Astrocyte of the spinal cord (primary cell): ENCODE results near the gene GUSB.
A peak's percentile ranks its signal among the peaks of the same experiment; 100 is the strongest.
"Not testable (repeated sequence)": the region's sequence is repeated elsewhere in the genome, so short reads cannot be mapped to it uniquely, and the experiment has no call there.

ENCODE experiments used
- DNase-seq: peaks from one replicate; pipeline ENCODE4 v3.0.0; 2011; ENCODE audit warnings: low read depth, low spot score
- H3K4me3 ChIP-seq: 2 replicates; pipeline ENCODE4 v1.5.1; 2011; ENCODE audit warnings: low read depth, mild to moderate bottlenecking, low read length, moderate library complexity
- in situ Hi-C: cut with HindIII; loops from 2 replicates; pipeline ENCODE4 v1.10.0; 2017; ENCODE audit warnings: low sequenced_read_pairs
- TF ChIP-seq, protein P1 (sequence below): IDR thresholded peaks from 2 replicates; pipeline ENCODE4 v1.5.1; 2012; ENCODE audit warnings: low read depth, mild to moderate bottlenecking, low read length, inconsistent platforms

Gene GUSB

DNA sequence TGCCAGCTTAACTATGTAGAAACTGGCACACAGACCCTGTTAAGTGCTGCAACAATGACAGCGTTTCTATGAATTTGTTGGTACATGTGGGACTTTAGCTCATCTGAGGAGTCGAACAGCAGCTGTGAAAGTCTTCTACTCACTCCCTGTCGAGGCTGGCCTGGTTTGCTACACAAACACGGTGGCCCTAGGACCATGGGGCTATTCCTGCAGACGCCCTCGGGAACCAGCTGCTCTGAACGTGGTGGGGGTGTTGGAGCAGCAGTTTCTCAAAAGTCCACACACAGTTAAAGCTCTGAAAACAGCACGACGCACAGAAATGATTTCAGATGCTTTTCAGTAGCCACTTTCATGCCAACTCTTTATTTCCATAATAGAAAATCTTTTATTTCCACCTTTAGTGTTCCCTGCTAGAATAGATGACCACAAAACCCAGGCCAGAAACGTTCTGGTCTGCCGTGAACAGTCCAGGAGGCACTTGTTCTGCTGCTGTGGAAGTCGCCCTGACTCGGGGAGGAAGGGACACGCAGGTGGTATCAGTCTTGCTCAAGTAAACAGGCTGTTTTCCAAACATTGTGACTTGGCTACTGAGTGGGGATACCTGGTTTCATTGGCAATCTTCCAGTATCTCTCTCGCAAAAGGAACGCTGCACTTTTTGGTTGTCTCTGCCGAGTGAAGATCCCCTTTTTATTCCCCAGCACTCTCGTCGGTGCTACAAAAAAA is 21.5 kb downstream of the GUSB start:
- TF ChIP-seq, protein P1, sequence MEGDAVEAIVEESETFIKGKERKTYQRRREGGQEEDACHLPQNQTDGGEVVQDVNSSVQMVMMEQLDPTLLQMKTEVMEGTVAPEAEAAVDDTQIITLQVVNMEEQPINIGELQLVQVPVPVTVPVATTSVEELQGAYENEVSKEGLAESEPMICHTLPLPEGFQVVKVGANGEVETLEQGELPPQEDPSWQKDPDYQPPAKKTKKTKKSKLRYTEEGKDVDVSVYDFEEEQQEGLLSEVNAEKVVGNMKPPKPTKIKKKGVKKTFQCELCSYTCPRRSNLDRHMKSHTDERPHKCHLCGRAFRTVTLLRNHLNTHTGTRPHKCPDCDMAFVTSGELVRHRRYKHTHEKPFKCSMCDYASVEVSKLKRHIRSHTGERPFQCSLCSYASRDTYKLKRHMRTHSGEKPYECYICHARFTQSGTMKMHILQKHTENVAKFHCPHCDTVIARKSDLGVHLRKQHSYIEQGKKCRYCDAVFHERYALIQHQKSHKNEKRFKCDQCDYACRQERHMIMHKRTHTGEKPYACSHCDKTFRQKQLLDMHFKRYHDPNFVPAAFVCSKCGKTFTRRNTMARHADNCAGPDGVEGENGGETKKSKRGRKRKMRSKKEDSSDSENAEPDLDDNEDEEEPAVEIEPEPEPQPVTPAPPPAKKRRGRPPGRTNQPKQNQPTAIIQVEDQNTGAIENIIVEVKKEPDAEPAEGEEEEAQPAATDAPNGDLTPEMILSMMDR = no peak
- H3K4me3 ChIP-seq = no peak overlapping the region
- no peak for DNase-seq
- in situ Hi-C loops = no loop called here

DNA sequence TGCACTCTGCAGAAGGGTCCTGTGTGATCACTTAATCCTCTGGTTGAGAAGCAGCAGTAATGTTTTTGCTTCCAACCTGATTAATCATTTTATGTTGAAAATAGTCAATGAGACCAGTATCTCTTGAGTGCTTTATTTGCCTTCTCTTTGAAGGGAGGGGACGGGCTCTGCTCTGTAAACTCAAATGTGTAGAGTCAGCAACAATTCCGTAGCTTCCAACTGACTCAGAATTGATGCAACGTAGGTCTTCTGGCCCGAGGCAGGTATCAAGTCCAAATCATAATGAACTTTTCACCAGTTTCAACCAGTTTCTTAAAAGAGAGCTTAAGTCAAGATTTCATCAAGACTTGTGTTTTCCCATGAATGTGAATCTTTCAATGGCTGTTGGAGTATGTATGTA is 26.3 kb downstream of the GUSB start:
- DNase-seq = no peak
- in situ Hi-C loops = no loop called here
- TF ChIP-seq, protein P1 = no peak

GRCh38 chr7:65953890-65954450 is 28.0 kb downstream of the GUSB start:
- in situ Hi-C loops = no loop called here
- TF ChIP-seq, protein P1 = no peak
- no peak for DNase-seq
- H3K4me3 ChIP-seq = no peak overlapping the region

More for the DNA sequence above, 26.3 kb downstream of the GUSB start:
- no peak overlapping the region for H3K4me3 ChIP-seq

DNA sequence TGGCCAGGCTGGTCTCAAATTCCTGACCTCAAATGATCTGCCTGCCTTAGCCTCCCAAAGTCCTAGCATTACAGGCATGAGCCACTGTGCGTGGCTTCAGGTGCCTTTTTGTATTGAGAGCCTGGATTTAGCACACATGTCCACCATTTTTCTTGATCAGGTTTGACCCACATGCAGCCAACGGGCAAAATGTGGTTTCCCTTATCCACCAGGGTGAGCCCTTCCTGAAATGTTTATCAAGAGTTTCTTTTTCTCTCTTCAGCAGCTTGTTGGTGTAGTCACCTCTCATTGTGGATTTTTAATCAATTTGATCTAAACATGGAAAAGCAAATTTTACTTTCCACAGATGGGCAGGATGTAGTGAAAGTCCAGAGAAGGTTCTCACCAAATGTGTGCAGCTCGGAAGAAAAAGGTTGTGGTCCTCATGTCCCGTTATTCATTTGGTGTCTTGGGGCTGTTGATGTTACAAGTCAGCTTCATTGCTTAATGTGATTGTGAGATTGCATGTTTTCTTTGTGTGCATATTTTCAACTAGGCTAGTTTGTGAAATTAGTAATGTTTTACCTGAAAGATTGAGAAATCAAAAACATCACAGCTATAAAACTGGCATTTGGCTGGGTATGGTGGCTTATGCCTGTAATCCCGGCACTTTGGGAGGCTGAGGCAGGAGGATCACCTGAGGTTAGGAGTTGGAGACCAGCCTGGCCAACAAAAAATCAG is 28.9 kb downstream of the GUSB start:
- no peak for DNase-seq
- TF ChIP-seq, protein P1 = no peak
- no peak overlapping the region for H3K4me3 ChIP-seq
- in situ Hi-C loops = no loop called here

GRCh38 chr7:65951837-65952578 is 30.0 kb downstream of the GUSB start:
- no peak overlapping the region for H3K4me3 ChIP-seq
- in situ Hi-C loops = no loop called here
- DNase-seq = no peak

GRCh38 chr7:65946904-65947303 is 35.1 kb downstream of the GUSB start:
- DNase-seq = peak; percentile 37
- TF ChIP-seq, protein P1 = no peak

More at GRCh38 chr7:65951837-65952578, 30.0 kb downstream of the GUSB start:
- TF ChIP-seq, protein P1 = no peak

GRCh38 chr7:65945787-65946186 is 36.2 kb downstream of the GUSB start:
- H3K4me3 ChIP-seq, DNase-seq, in situ Hi-C loops: not testable (repeated sequence)

More at GRCh38 chr7:65946904-65947303, 35.1 kb downstream of the GUSB start:
- H3K4me3 ChIP-seq = no peak overlapping the region
- in situ Hi-C loops = no loop called here
